K562 (cell line): ENCODE data around the gene NPFF. TPM values are rescaled to one million over a fixed set of nuclear protein-coding genes. Genes with fewer than 3 reads are reported as not detected.

Experiments used
- ATAC-seq: fragments of 200-7000 bp; cut with Tn5 transposase; 3 replicates; pipeline ENCODE4 v1.9.1; 2020; ENCODE audit warnings: moderate library complexity
- BruUV-seq: library from RNA; stranded (reverse); fragments of 400-500 nt; replicated peaks from 2 replicates; lab custom pipeline; 2021; lab: Mats Ljungman, UMichigan
- CTCF ChIA-PET: fragments of 300-600 bp; formaldehyde crosslinking; extraction: SDS; loops from one replicate; lab custom pipeline; 2021; ENCODE audit warnings: low intra/inter-chr PET ratio; lab: Yijun Ruan, JAX
- POLR2A ChIA-PET: fragments of 300-600, 350-650 bp; sonication (Branson Sonifier 250); formaldehyde crosslinking; extraction: SDS; loops from one replicate; lab custom pipeline; 2021; ENCODE audit warnings: antibody characterized with exemption, inconsistent platforms; lab: Yijun Ruan, JAX
- DNase-seq, 4 experiments: peaks; one replicate each; pipeline versions ENCODE4 v3.0.0 to v3.0.0-alpha.2; 2011 to 2018; ENCODE audit warnings: low spot score in 3 of 4, mixed read lengths in 3 of 4; ENCODE audit errors: extremely low read depth in 1 of 4
- FAIRE-seq: peaks from 2 replicates; lab custom pipeline; 2011; peaks lifted over from hg19 to GRCh38; lab: Jason Lieb, UNC
- H2AFZ ChIP-seq: 2 replicates; pipeline ENCODE4 v1.6.0; 2011; ENCODE audit warnings: low read depth, low read length, control low read depth, inconsistent platforms
- H3K27ac ChIP-seq: fragments of 200-600 bp; 3 replicates; pipeline ENCODE4 v1.8.0; 2011; ENCODE audit warnings: low read depth, mild to moderate bottlenecking, control low read depth, inconsistent platforms, low read length, moderate library complexity, mixed read lengths; ENCODE audit errors: extremely low read depth
- H3K27me3 ChIP-seq, 2 experiments: fragments of 300-600 bp in 1 of 2; 2 replicates in 1 of 2; 3 replicates in 1 of 2; pipeline versions ENCODE4 v1.6.0 to v1.8.0; 2011; ENCODE audit warnings: inconsistent platforms in 2 of 2, low read length in 2 of 2, mild to moderate bottlenecking in 1 of 2, mixed read lengths in 1 of 2, moderate library complexity in 1 of 2; ENCODE audit not compliant: control insufficient read depth in 2 of 2, insufficient read depth in 2 of 2
- H3K36me3 ChIP-seq: fragments of 300-600 bp; 3 replicates; pipeline ENCODE4 v1.8.0; 2011; ENCODE audit warnings: mild to moderate bottlenecking, low read length, inconsistent platforms; ENCODE audit not compliant: control insufficient read depth, insufficient read depth
- H3K4me1 ChIP-seq, 2 experiments: fragments of 200-600 bp in 1 of 2; replicated peaks in 1 of 2; 2 replicates in 1 of 2; 3 replicates in 1 of 2; pipeline versions ENCODE4 v1.5.1 to v1.8.0; 2011; ENCODE audit warnings: inconsistent platforms in 2 of 2, low read length in 2 of 2, mild to moderate bottlenecking in 1 of 2, mixed read lengths in 1 of 2, moderate library complexity in 1 of 2; ENCODE audit not compliant: control insufficient read depth in 2 of 2, insufficient read depth in 2 of 2
- H3K4me2 ChIP-seq: 2 replicates; pipeline ENCODE4 v1.6.1; 2011; ENCODE audit warnings: low read length, control low read depth, inconsistent platforms, mixed read lengths; ENCODE audit not compliant: insufficient read depth
- H3K4me3 ChIP-seq: fragments of 200-600 bp; sonication (generic), shearing (Covaris generic); 2 replicates; pipeline ENCODE4 v1.5.1; 2016; ENCODE audit warnings: control low read depth, inconsistent platforms
- H3K79me2 ChIP-seq: fragments of 200-600 bp; 3 replicates; pipeline ENCODE4 v1.8.0; 2011; ENCODE audit warnings: low read length, inconsistent platforms; ENCODE audit not compliant: control insufficient read depth, insufficient read depth
- H3K9ac ChIP-seq, 2 experiments: 2 replicates each; pipeline versions ENCODE4 v1.6.0 to v1.6.1; 2011; ENCODE audit warnings: low read depth in 2 of 2, low read length in 2 of 2, control low read depth in 1 of 2, inconsistent platforms in 1 of 2, mild to moderate bottlenecking in 1 of 2, mixed read lengths in 1 of 2; ENCODE audit not compliant: insufficient read depth in 1 of 2
- H3K9me1 ChIP-seq: one replicate; pipeline ENCODE4 v1.6.0; 2011; ENCODE audit warnings: inconsistent platforms, mild to moderate bottlenecking, low read length, moderate library complexity; ENCODE audit not compliant: control insufficient read depth, insufficient read depth
- H3K9me3 ChIP-seq: replicated peaks from 2 replicates; pipeline ENCODE4 v1.5.1; 2011; ENCODE audit warnings: low read depth, low read length, inconsistent platforms; ENCODE audit not compliant: control insufficient read depth, insufficient read depth
- H4K20me1 ChIP-seq: replicated peaks from 2 replicates; pipeline ENCODE4 v1.6.1; 2011; ENCODE audit warnings: low read length, inconsistent platforms, mixed read lengths; ENCODE audit not compliant: control insufficient read depth, insufficient read depth
- ADNP ChIP-seq: fragments of 200-800 bp; sonication (Bioruptor generic); IDR thresholded peaks from 2 replicates; pipeline ENCODE4 v1.6.1; 2016; ENCODE audit warnings: missing genetic modification characterization, missing compliant biosample characterization
- HMGN3 ChIP-seq: IDR thresholded peaks from 2 replicates; pipeline ENCODE4 v1.6.1; 2011; ENCODE audit warnings: borderline replicate concordance, low read depth, mild to moderate bottlenecking, mixed read lengths, low read length; ENCODE audit not compliant: insufficient read length; ENCODE audit errors: extremely low read depth
- HNRNPK ChIP-seq: fragments of 200-400 bp; formaldehyde crosslinking; IDR thresholded peaks from one replicate; pipeline ENCODE4 v1.6.1; 2018; ENCODE audit warnings: mild to moderate bottlenecking, low read depth, low read length; ENCODE audit not compliant: poor library complexity, severe bottlenecking
- HNRNPLL ChIP-seq: fragments of 200-400 bp; formaldehyde crosslinking; IDR thresholded peaks from 2 replicates; pipeline ENCODE4 v1.6.1; 2017; ENCODE audit warnings: low read length, low read depth, mild to moderate bottlenecking; ENCODE audit not compliant: poor library complexity, severe bottlenecking
- JUN ChIP-seq, 2 experiments: sonication (generic) in 1 of 2; formaldehyde crosslinking in 1 of 2; IDR thresholded peaks; 2 replicates each; pipeline versions ENCODE4 v1.6.1 to v1.8.0; 2012 to 2022; ENCODE audit warnings: borderline replicate concordance in 2 of 2, mild to moderate bottlenecking in 2 of 2, improper control_type of control experiment in 1 of 2, low read depth in 1 of 2, low read length in 1 of 2, missing genetic modification reagents in 1 of 2
- KLF16 ChIP-seq: IDR thresholded peaks from 2 replicates; pipeline ENCODE4 v1.6.1; 2016; ENCODE audit warnings: antibody characterized with exemption
- NFXL1 ChIP-seq: fragments of 450-650 bp; formaldehyde crosslinking; IDR thresholded peaks from 2 replicates; pipeline ENCODE4 v1.4.0; 2021; ENCODE audit warnings: mild to moderate bottlenecking
- PCBP1 ChIP-seq: fragments of 200-400 bp; formaldehyde crosslinking; IDR thresholded peaks from 2 replicates; pipeline ENCODE4 v1.6.1; 2018; ENCODE audit warnings: mild to moderate bottlenecking, low read depth, low read length; ENCODE audit not compliant: poor library complexity, severe bottlenecking
- PHTF2 ChIP-seq: fragments of 250-450 bp; sonication (Bioruptor Pico); IDR thresholded peaks from 2 replicates; pipeline ENCODE4 v1.5.0; 2021; ENCODE audit warnings: mild to moderate bottlenecking
- RBM15 ChIP-seq: fragments of 200-400 bp; formaldehyde crosslinking; IDR thresholded peaks from 2 replicates; pipeline ENCODE4 v1.6.1; 2018; ENCODE audit warnings: mild to moderate bottlenecking, low read length, moderate library complexity; ENCODE audit not compliant: insufficient read depth
- STAT5B ChIP-seq: fragments of 250-450 bp; sonication (Bioruptor Pico); IDR thresholded peaks from 2 replicates; pipeline ENCODE4 v1.8.0; 2021; ENCODE audit warnings: mild to moderate bottlenecking, inconsistent platforms
- WGBS: fragments of 100-300 bp; shearing (Covaris generic); methylation state at CpG from one replicate; pipeline ENCODE4 v1.1.6; 2016; ENCODE audit warnings: low coverage, mixed read lengths; ENCODE audit not compliant: insufficient coverage; ENCODE audit errors: missing lambda C conversion rate; 5-methylcytosine and 5-hydroxymethylcytosine counted together
- in situ Hi-C: fragments of 300-500 bp; cut with MboI; formaldehyde crosslinking; loops from 4 replicates; pipeline ENCODE4 v1.15.0; 2018; ENCODE audit warnings: inconsistent platforms, mixed read lengths
- intact Hi-C: fragments of 100-400 bp; cut with micrococcal nuclease; formaldehyde crosslinking; loops from 2 replicates; pipeline ENCODE4 v1.14.2; 2022
- polyA plus RNA-seq, 8 experiments: library from polyadenylated mRNA; depleted of rRNA in 4 of 8; stranded (reverse) in 5 of 8; unstranded in 3 of 8; fragments of >200 nt; fragmentation: Nextera tagmentation in 2 of 8; fragmentation: Illumina TruSeq in 1 of 8; extraction: Ambion mirVana in 2 of 8; extraction: Trizol in 1 of 8; gene quantifications; 2 replicates each; pipeline versions ENCODE4 v1.2.1 to v1.2.3, GENCODE V29; 2011 to 2014; ENCODE audit warnings: inconsistent platforms in 1 of 8, missing spikeins in 1 of 8
- total RNA-seq, 7 experiments: library from RNA; depleted of rRNA in 6 of 7; stranded (reverse); fragments of >200 nt in 6 of 7; fragmentation: Illumina TruSeq in 2 of 7; extraction: Trizol in 2 of 7; gene quantifications; 2 replicates each; pipeline versions ENCODE4 v1.2.1 to v1.2.3, GENCODE V29; 2011 to 2021; ENCODE audit warnings: low replicate concordance in 1 of 7
- TF ChIP-seq, protein P1 (sequence below), 2 experiments: fragments of 200-800 bp in 1 of 2; sonication (Bioruptor generic) in 1 of 2; sonication (generic) in 1 of 2; formaldehyde crosslinking in 1 of 2; IDR thresholded peaks in 1 of 2; conservative IDR thresholded peaks in 1 of 2; 2 replicates each; pipeline versions ENCODE4 v1.5.0 to v1.6.1; 2016 to 2020; ENCODE audit warnings: missing compliant biosample characterization in 1 of 2, missing genetic modification characterization in 1 of 2, missing genetic modification reagents in 1 of 2
- TF ChIP-seq, protein P2 (sequence below), 2 experiments: fragments of 150-350 bp in 1 of 2; IDR thresholded peaks; 2 replicates each; pipeline ENCODE4 v1.6.1; 2012 to 2016; ENCODE audit warnings: low read depth in 2 of 2, low read length in 2 of 2, mild to moderate bottlenecking in 1 of 2, moderate library complexity in 1 of 2

NPFF gene
- total and polyA plus RNA-seq, 9 of the 15 experiments (the other 6 are each of a cell fraction or from before 2014, with no cell fraction given): 0.15 to 1.2 (median 0.55) TPM; not detected in 6

DNA sequence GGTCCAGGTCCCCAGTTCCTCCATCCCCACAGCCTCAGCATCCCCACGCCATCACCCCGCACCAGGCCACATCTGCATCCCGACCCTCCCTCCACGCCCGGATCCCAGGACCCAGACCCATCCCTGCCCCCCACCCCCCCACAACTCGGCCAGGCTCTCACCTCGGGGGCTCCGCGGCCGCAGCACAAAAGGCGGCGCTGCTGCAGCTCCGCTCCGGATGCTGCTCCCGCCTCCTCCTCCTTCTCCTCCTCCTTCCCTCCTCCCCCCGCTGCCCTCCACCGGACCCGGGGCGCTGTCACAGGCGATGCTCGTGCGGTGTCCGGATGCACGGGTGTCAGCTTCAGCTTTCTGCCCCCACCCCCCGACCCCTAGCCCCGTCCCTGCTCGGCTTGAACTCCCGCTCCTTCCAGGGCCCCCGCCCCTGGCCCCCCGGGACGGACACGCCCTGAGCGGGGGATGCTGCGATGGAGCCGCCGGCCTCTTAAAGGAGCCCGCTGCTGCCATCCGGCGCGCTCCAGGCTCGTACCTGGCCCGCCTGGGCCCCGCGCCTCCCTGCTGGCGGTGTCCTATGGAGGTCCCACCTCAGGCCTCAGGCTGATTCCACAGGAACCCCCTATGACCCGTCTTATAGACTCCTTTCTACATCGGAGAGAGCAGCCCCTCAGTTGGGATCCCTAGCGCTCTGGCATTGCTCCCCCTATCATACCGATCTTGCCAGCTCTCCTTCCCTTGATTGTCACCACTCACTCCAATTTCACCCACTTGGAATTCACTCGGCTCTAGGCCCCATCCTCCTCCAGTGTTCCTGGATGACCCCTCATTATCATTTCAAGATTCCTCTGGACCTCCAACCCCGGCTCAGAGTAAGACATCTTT lies 7.8 kb downstream of the NPFF start, which contains the start of gene MAP3K12:
Gene MAP3K12, minus strand, starts transcription at position 193 of the 876 bp plus-strand sequence. CDS start 12,067 bp downstream, outside the sequence.
- Histone ChIP-seq H3K9ac (peak within 1 kb of the TSS; percentile 89 to 97), H3K79me2 (peaks cover 27% of the 10 kb centered on the region), H3K27me3 (no peaks in the 10 kb centered on the region), H2AFZ (peak within 1 kb of the TSS; percentile 58; the same call in 1 of the 2 replicates), H3K4me1 (peaks cover 40 to 44% of the 10 kb centered on the region in 2 experiments; a peak in 4 of 5 replicates), H3K27ac (peak within 1 kb of the TSS; percentile 97), H3K4me2 (peak within 1 kb of the TSS; percentile 87), H3K9me3 (no peaks in the 10 kb centered on the region), H3K4me3 (peak within 1 kb of the TSS; percentile 79), H3K9me1 (no peaks in the 10 kb centered on the region), H4K20me1 (no peaks in the 10 kb centered on the region), H3K36me3 (peaks cover 14% of the 10 kb centered on the region; the same call in 2 of the 3 replicates)
- WGBS: 2% methylated on average over 30 of the region's 51 CpGs
- ATAC-seq (peak; percentile 41), FAIRE-seq (no peak), DNase-seq (peak; percentile 47 to 76 (median 54))
- ChIA-PET CTCF (no interaction called here), POLR2A (interaction anchor here (0.6 to 1.1 kb wide), 5 partner anchors 9 to 28 kb away, joined by 3 to 4 read pairs (median 3); no protein-coding TSS in a partner anchor)
- in situ Hi-C loops: loop anchor here (10.0 kb wide), 1 partner anchor 175 kb away; the partner anchor contains the start of gene AAAS
- BruUV-seq: no TSS peak
- intact Hi-C loops: loop anchor here (10.0 kb wide), 1 partner anchor 435 kb away; no protein-coding TSS in a partner anchor
- TF ChIP-seq HMGN3 (peak; percentile 51), HNRNPLL (no peak), JUN (IDR thresholded peaks at IDR 0.05; ENCODE audit: borderline replicate concordance, low read depth, low read length) (no peak), JUN (CRISPR knock-in tag; IDR thresholded peaks at IDR 0.05; ENCODE audit: borderline replicate concordance) (no peak), STAT5B (CRISPR knock-in tag) (no peak), ADNP (no peak), PHTF2 (no peak), PCBP1 (peak; percentile 63), KLF16 (no peak), HNRNPK (no peak), RBM15 (no peak), NFXL1 (CRISPR knock-in tag) (no peak)
- TF ChIP-seq, protein P1, sequence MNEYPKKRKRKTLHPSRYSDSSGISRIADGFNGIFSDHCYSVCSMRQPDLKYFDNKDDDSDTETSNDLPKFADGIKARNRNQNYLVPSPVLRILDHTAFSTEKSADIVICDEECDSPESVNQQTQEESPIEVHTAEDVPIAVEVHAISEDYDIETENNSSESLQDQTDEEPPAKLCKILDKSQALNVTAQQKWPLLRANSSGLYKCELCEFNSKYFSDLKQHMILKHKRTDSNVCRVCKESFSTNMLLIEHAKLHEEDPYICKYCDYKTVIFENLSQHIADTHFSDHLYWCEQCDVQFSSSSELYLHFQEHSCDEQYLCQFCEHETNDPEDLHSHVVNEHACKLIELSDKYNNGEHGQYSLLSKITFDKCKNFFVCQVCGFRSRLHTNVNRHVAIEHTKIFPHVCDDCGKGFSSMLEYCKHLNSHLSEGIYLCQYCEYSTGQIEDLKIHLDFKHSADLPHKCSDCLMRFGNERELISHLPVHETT (CRISPR knock-in tag; conservative IDR thresholded peaks at IDR 0.05 in 1 of 2, IDR thresholded peaks at IDR 0.05 in 1 of 2): no peak
- TF ChIP-seq, protein P2, sequence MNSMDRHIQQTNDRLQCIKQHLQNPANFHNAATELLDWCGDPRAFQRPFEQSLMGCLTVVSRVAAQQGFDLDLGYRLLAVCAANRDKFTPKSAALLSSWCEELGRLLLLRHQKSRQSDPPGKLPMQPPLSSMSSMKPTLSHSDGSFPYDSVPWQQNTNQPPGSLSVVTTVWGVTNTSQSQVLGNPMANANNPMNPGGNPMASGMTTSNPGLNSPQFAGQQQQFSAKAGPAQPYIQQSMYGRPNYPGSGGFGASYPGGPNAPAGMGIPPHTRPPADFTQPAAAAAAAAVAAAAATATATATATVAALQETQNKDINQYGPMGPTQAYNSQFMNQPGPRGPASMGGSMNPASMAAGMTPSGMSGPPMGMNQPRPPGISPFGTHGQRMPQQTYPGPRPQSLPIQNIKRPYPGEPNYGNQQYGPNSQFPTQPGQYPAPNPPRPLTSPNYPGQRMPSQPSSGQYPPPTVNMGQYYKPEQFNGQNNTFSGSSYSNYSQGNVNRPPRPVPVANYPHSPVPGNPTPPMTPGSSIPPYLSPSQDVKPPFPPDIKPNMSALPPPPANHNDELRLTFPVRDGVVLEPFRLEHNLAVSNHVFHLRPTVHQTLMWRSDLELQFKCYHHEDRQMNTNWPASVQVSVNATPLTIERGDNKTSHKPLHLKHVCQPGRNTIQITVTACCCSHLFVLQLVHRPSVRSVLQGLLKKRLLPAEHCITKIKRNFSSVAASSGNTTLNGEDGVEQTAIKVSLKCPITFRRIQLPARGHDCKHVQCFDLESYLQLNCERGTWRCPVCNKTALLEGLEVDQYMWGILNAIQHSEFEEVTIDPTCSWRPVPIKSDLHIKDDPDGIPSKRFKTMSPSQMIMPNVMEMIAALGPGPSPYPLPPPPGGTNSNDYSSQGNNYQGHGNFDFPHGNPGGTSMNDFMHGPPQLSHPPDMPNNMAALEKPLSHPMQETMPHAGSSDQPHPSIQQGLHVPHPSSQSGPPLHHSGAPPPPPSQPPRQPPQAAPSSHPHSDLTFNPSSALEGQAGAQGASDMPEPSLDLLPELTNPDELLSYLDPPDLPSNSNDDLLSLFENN (IDR thresholded peaks at IDR 0.05; ENCODE audit: low read depth in 2 of 2, low read length in 2 of 2): no peak
